GM12873 (cell line): ENCODE results near the gene KCNJ14.

Source experiments
- CTCF ChIP-seq: IDR thresholded peaks from 2 replicates; pipeline ENCODE4 v1.5.1; 2012; ENCODE audit warnings: low read depth, mild to moderate bottlenecking, moderate library complexity, low read length, control low read depth; ENCODE audit not compliant: insufficient read depth; ENCODE audit errors: missing control alignments

Gene KCNJ14

GRCh38 chr19:48484931-48485612 is 29.7 kb downstream of the KCNJ14 start:
- TF ChIP-seq CTCF = no peak

GRCh38 chr19:48487544-48487943 is 32.2 kb downstream of the KCNJ14 start:
- no peak for TF ChIP-seq CTCF

GRCh38 chr19:48487948-48488347 is 32.6 kb downstream of the KCNJ14 start:
- no peak for TF ChIP-seq CTCF

- peak; percentile 99 for TF ChIP-seq CTCF
Measured at GRCh38 chr19:48489608-48490216, 34.3 kb downstream of the KCNJ14 start.

- TF ChIP-seq CTCF = no peak
Measured at GRCh38 chr19:48490981-48491792, 35.8 kb downstream of the KCNJ14 start.

GRCh38 chr19:48491793-48492123 is 36.4 kb downstream of the KCNJ14 start:
- no peak for TF ChIP-seq CTCF
